OCI-LY7 (cell line): ENCODE measurements around the gene MIF4GD. TPM values are rescaled to one million over a fixed set of nuclear protein-coding genes. Genes with fewer than 3 reads are reported as not detected.

ENCODE experiments used
- Bru-seq: library from RNA; stranded (reverse); fragments of 400-500 nt; gene quantifications from one replicate; lab custom pipeline; 2021; lab: Mats Ljungman, UMichigan
- BruChase-seq, 2 experiments: library from RNA; stranded (reverse); fragments of 400-500 nt; gene quantifications; one replicate each; lab custom pipeline; 2021; lab: Mats Ljungman, UMichigan
- BruUV-seq: library from RNA; stranded (reverse); fragments of 400-500 nt; replicated peaks from 2 replicates; lab custom pipeline; 2021; lab: Mats Ljungman, UMichigan
- CTCF ChIA-PET: fragments of 300-600 bp; sonication (Branson Sonifier 250); formaldehyde crosslinking; loops from one replicate; lab custom pipeline; 2022; ENCODE audit warnings: antibody characterized with exemption; ENCODE audit not compliant: unreplicated experiment; lab: Charles Lee
- POLR2A ChIA-PET: fragments of 300-600 bp; sonication (Branson Sonifier 250); formaldehyde crosslinking; loops from one replicate; lab custom pipeline; 2022; ENCODE audit warnings: antibody characterized with exemption; lab: Charles Lee
- DNase-seq: peaks from one replicate; pipeline ENCODE4 v3.0.0-alpha.2; 2015; ENCODE audit warnings: low spot score
- H2AFZ ChIP-seq: fragments of 200-600 bp; sonication (generic), shearing (Covaris generic); 2 replicates; pipeline ENCODE4 v1.6.1; 2014; ENCODE audit warnings: mild to moderate bottlenecking, antibody characterized with exemption, low read length, moderate library complexity
- H3K27ac ChIP-seq: fragments of 200-600 bp; sonication (generic); 2 replicates; pipeline ENCODE4 v1.5.1; 2014; ENCODE audit warnings: mixed run types, low read depth, mild to moderate bottlenecking, moderate library complexity, low read length, inconsistent platforms; ENCODE audit not compliant: poor library complexity, severe bottlenecking
- H3K36me3 ChIP-seq: fragments of 200-600 bp; sonication (generic); 2 replicates; pipeline ENCODE4 v1.6.1; 2014; ENCODE audit warnings: mild to moderate bottlenecking, antibody characterized with exemption, low read length, moderate library complexity, mixed read lengths; ENCODE audit not compliant: insufficient read depth
- H3K4me1 ChIP-seq: fragments of 200-600 bp; sonication (generic); 2 replicates; pipeline ENCODE4 v1.5.1; 2014; ENCODE audit warnings: mild to moderate bottlenecking, low read length; ENCODE audit not compliant: insufficient read depth, poor library complexity, severe bottlenecking
- H3K4me2 ChIP-seq: fragments of 200-600 bp; sonication (generic); 2 replicates; pipeline ENCODE4 v1.6.1; 2014; ENCODE audit warnings: mild to moderate bottlenecking, low read length
- H3K4me3 ChIP-seq: fragments of 200-600 bp; sonication (generic); 2 replicates; pipeline ENCODE4 v1.5.1; 2014; ENCODE audit warnings: mild to moderate bottlenecking, low read depth, low read length; ENCODE audit not compliant: poor library complexity, severe bottlenecking
- H3K79me2 ChIP-seq: fragments of 200-600 bp; sonication (generic); 2 replicates; pipeline ENCODE4 v1.6.1; 2016; ENCODE audit warnings: low read depth, mild to moderate bottlenecking, low read length, moderate library complexity, mixed read lengths; ENCODE audit not compliant: insufficient read depth
- H3K9me2 ChIP-seq: fragments of 200-600 bp; sonication (generic); 2 replicates; pipeline ENCODE4 v1.6.1; 2016; ENCODE audit warnings: mild to moderate bottlenecking, low read length, mixed read lengths; ENCODE audit not compliant: insufficient read depth
- H3K9me3 ChIP-seq: fragments of 200-600 bp; sonication (generic); 2 replicates; pipeline ENCODE4 v1.6.1; 2014; ENCODE audit warnings: mild to moderate bottlenecking, mixed run types, low read length, mixed read lengths
- H4K20me1 ChIP-seq: fragments of 200-600 bp; sonication (generic); 2 replicates; pipeline ENCODE4 v1.6.1; 2014; ENCODE audit warnings: mild to moderate bottlenecking, antibody characterized with exemption, low read length, moderate library complexity, mixed read lengths; ENCODE audit not compliant: insufficient read depth
- EZH2phosphoT487 ChIP-seq: fragments of 200-600 bp; sonication (generic); IDR thresholded peaks from 2 replicates; pipeline ENCODE4 v1.6.1; 2018; ENCODE audit warnings: low read depth, borderline replicate concordance, mild to moderate bottlenecking, mixed run types, antibody characterized with exemption, low read length, moderate library complexity, mixed read lengths
- intact Hi-C: fragments of 100-400 bp; cut with micrococcal nuclease; formaldehyde crosslinking; loops from one replicate; pipeline ENCODE4 v1.10.0; 2022; ENCODE audit not compliant: unreplicated experiment
- long read RNA-seq: library from polyadenylated mRNA; stranded (forward); transcript quantifications from one replicate; pipeline ENCODE4 v2.0.0, GENCODE V29; 2022
- total RNA-seq, 2 experiments: library from RNA; depleted of rRNA in 1 of 2; stranded (reverse); fragments of >200 nt in 1 of 2; shearing (Covaris generic) in 1 of 2; gene quantifications; 2 replicates each; pipeline ENCODE4 v1.2.3, GENCODE V29; 2014 to 2022
- TF ChIP-seq, protein P1 (sequence below): fragments of 200-600 bp; sonication (generic); conservative IDR thresholded peaks from 2 replicates; pipeline ENCODE4 v1.5.1; 2014; ENCODE audit warnings: mild to moderate bottlenecking, antibody characterized with exemption, low read length, moderate library complexity, mixed read lengths

MIF4GD gene, protein sequence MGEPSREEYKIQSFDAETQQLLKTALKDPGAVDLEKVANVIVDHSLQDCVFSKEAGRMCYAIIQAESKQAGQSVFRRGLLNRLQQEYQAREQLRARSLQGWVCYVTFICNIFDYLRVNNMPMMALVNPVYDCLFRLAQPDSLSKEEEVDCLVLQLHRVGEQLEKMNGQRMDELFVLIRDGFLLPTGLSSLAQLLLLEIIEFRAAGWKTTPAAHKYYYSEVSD
- total RNA-seq (2014; rRNA removed; shearing (Covaris generic)), result 69.4 and 70.9 TPM in 2 replicates
- total RNA-seq (2022), result 132 and 139 TPM in 2 replicates
- Bru-seq, nascent RNA, result percentile 68 among the genes with signal in this experiment
- percentile 71 among the genes with signal in this experiment for BruChase-seq, experiment 1, labeled RNA remaining after a 6-hour chase
- percentile 65 among the genes with signal in this experiment for BruChase-seq, experiment 2, labeled RNA remaining after a 2-hour chase
- long read RNA-seq, transcript MIF4GD-212 (6 exons, 855 nt), result minor isoform, 26 of 266 reads
- long read RNA-seq, transcript MIF4GD-208 (7 exons, 1,419 nt), result minor isoform, 26 of 266 reads
- long read RNA-seq, transcript MIF4GD-214 (5 exons, 1,230 nt), result minor isoform, 26 of 266 reads
- long read RNA-seq, transcript MIF4GD-202 (6 exons, 1,306 nt), result major isoform, 74 of 266 reads
- long read RNA-seq, partial matches to known transcripts, result 22 of 266 reads
- long read RNA-seq, other reads (novel, unspliced or antisense), result 74 of 266 reads

DNA sequence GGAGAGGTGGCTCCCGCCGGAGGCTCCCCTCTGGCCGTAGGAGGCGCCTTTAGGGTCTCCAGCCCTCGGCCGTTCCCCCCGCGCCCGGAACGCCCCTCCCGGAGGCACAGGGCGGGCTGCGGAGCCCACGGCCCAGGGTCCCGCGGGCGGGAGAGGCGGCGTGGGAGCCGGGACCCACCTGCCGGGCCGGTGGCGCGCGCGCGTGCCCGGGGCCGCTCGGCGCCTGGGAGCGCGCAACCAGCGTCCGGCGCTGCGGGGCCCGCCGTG, at the start of gene MIF4GD:
Gene MIF4GD, minus strand, starts transcription at position 266 of the 267 bp plus-strand sequence. CDS start 1,036 bp downstream, outside the sequence.
- peak within 1 kb of the TSS; percentile 77 for H3K27ac ChIP-seq
- H3K9me2 ChIP-seq, result no peaks in the 10 kb centered on the region
- peak within 1 kb of the TSS; percentile 94 for H3K4me2 ChIP-seq
- CTCF ChIA-PET, result interaction anchor here (0.9 to 2.5 kb wide), 6 partner anchors 10 to 255 kb away, joined by 3 to 31 read pairs (median 4); partner anchors contain the start of genes GGA3, LLGL2, MRPS7 and SLC25A19
- H3K79me2 ChIP-seq, result peaks cover 25% of the 10 kb centered on the region; the same call in 1 of the 2 replicates
- no peaks in the 10 kb centered on the region for H4K20me1 ChIP-seq
- peaks cover 57% of the 10 kb centered on the region for H3K36me3 ChIP-seq
- TF ChIP-seq EZH2phosphoT487, result no peak
- intact Hi-C loops, result loop anchor here (1.0 to 10.0 kb wide), 7 partner anchors 18 to 514 kb away; partner anchors contain the start of genes GRB2, LLGL2, SLC25A19 and SUMO2
- H3K4me1 ChIP-seq, result peaks cover 42% of the 10 kb centered on the region
- DNase-seq, result no peak
- H2AFZ ChIP-seq, result peak within 1 kb of the TSS; percentile 72
- no peaks in the 10 kb centered on the region for H3K9me3 ChIP-seq
- BruUV-seq, result no TSS peak
- POLR2A ChIA-PET, result interaction anchor here (0.5 to 4.6 kb wide), 17 partner anchors 10 to 247 kb away, joined by 3 to 59 read pairs (median 5); partner anchors contain the start of genes GGA3, MRPS7, NT5C and SLC25A19
- H3K4me3 ChIP-seq, result peak within 1 kb of the TSS; percentile 90

DNA sequence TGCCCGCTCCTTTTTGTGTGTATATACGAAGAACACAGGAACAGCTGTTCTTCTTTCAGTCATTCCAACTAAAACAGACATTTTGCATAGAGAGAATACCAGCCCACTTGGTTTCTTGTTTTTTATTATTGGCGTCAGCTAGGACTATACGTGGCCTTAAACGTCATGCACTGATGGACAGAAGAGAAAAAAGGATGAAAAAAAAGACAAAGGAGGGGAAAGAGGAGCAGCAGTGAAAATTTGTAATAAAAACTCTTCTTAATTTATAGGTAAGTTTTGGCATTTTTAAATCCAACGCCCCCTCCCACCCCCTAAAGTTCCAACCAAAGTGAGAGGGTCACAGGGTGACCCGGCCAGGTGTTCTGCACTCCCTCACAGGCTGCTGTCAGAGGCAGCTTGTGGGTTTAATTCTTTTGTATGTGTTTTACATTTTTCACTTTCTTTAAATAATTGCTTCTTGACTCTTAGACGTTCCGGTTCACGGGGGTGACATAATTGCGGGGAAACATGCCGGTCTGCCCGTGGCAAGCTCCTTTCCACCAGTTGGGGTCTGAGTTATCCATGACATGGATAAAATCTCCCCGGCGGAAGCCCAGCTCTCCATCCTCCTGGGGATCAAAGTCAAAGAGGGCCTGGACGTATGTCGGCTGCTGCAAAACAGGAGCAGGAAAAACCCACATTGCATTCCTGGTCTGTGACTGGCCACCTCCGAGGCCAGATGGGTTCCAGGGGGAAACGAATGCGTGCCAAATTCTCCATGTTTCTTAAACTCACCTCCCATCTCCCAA, 49.1 kb upstream of the MIF4GD start:
- Histone ChIP-seq H2AFZ (no peak overlapping the region), H3K79me2 (peaks cover 62% of the 10 kb centered on the region), H3K9me2 (no peaks in the 10 kb centered on the region), H3K36me3 (peaks cover 86% of the 10 kb centered on the region), H3K4me3 (peak overlapping the region; percentile 51), H3K27ac (peak overlapping the region; percentile 92), H3K4me2 (peak overlapping the region; percentile 67), H3K4me1 (peaks cover 89% of the 10 kb centered on the region), H4K20me1 (no peaks in the 10 kb centered on the region), H3K9me3 (no peaks in the 10 kb centered on the region)
- intact Hi-C loops, result loop anchor here (1.0 kb wide), 2 partner anchors 25 to 31 kb away; partner anchors contain the start of gene SLC25A19
- ChIA-PET POLR2A (interaction anchor here (0.6 to 23.2 kb wide), 19 partner anchors 9 to 136 kb away, joined by 3 to 393 read pairs (median 9); partner anchors contain the start of genes SLC25A19 and TMEM94), CTCF (interaction anchor here (0.6 to 2.7 kb wide), 7 partner anchors 11 to 89 kb away, joined by 3 to 10 read pairs (median 4); no protein-coding TSS in a partner anchor)
- TF ChIP-seq, protein P1, sequence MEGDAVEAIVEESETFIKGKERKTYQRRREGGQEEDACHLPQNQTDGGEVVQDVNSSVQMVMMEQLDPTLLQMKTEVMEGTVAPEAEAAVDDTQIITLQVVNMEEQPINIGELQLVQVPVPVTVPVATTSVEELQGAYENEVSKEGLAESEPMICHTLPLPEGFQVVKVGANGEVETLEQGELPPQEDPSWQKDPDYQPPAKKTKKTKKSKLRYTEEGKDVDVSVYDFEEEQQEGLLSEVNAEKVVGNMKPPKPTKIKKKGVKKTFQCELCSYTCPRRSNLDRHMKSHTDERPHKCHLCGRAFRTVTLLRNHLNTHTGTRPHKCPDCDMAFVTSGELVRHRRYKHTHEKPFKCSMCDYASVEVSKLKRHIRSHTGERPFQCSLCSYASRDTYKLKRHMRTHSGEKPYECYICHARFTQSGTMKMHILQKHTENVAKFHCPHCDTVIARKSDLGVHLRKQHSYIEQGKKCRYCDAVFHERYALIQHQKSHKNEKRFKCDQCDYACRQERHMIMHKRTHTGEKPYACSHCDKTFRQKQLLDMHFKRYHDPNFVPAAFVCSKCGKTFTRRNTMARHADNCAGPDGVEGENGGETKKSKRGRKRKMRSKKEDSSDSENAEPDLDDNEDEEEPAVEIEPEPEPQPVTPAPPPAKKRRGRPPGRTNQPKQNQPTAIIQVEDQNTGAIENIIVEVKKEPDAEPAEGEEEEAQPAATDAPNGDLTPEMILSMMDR, result 0 out of 2 replicates have a peak, but pooled peaks have one; percentile 38
- no peak for TF ChIP-seq EZH2phosphoT487
- DNase-seq, result peak; percentile 94
- BruUV-seq, result TSS peak; percentile 98
